Natural killer cell (primary cell): ENCODE measurements around the gene KHDC3L. TPM values are rescaled to one million over a fixed set of nuclear protein-coding genes. Genes with fewer than 3 reads are reported as not detected.

ENCODE experiments used
- ATAC-seq, 3 donors: fragments of 150-1000 bp in 2 of 3; fragments of 200-7000 bp in 1 of 3; cut with Tn5 transposase; 1 replicate in 1 of 3; 2 replicates in 2 of 3; pipeline ENCODE4 v1.10.0; 2021; ENCODE audit warnings: mild to moderate bottlenecking in 2 of 3, moderate library complexity in 2 of 3
- DNase-seq, 2 donors: peaks; one replicate each; pipeline versions ENCODE4 v3.0.0 to v3.0.0-alpha.2; 2013 to 2021; ENCODE audit warnings: mixed read lengths in 1 of 2
- H3K27ac ChIP-seq: one replicate; pipeline ENCODE4 v1.5.1; 2013; ENCODE audit warnings: mild to moderate bottlenecking, low read length
- H3K27me3 ChIP-seq: one replicate; pipeline ENCODE4 v1.6.1; 2013; ENCODE audit warnings: low read length; ENCODE audit not compliant: control insufficient read depth, insufficient read depth
- H3K36me3 ChIP-seq: one replicate; pipeline ENCODE4 v1.6.1; 2013; ENCODE audit warnings: low read length; ENCODE audit not compliant: control insufficient read depth, insufficient read depth
- H3K4me1 ChIP-seq: one replicate; pipeline ENCODE4 v1.6.1; 2013; ENCODE audit warnings: low read length; ENCODE audit not compliant: control insufficient read depth, insufficient read depth
- H3K4me3 ChIP-seq: one replicate; pipeline ENCODE4 v1.5.1; 2013; ENCODE audit warnings: low read length
- H3K9me3 ChIP-seq: one replicate; pipeline ENCODE4 v1.6.1; 2013; ENCODE audit warnings: low read length; ENCODE audit not compliant: control insufficient read depth, insufficient read depth
- H3K27ac Mint-ChIP-seq, 2 donors: one replicate each; pipeline ENCODE4 v1.8.0; 2022; ENCODE audit warnings: mild to moderate bottlenecking in 2 of 2, mixed read lengths in 2 of 2, moderate library complexity in 1 of 2
- H3K27me3 Mint-ChIP-seq, 2 donors: one replicate each; pipeline ENCODE4 v1.8.0; 2022; ENCODE audit warnings: low read depth in 2 of 2, mixed read lengths in 2 of 2
- H3K36me3 Mint-ChIP-seq: one replicate; pipeline ENCODE4 v1.8.0; 2022; ENCODE audit warnings: mixed read lengths
- H3K4me1 Mint-ChIP-seq, 2 donors: one replicate each; pipeline ENCODE4 v1.8.0; 2022; ENCODE audit warnings: mixed read lengths in 2 of 2
- H3K4me3 Mint-ChIP-seq: one replicate; pipeline ENCODE4 v1.8.0; 2022; ENCODE audit warnings: mild to moderate bottlenecking, moderate library complexity, mixed read lengths
- H3K9me3 Mint-ChIP-seq, 2 donors: one replicate each; pipeline ENCODE4 v1.8.0; 2022; ENCODE audit warnings: mixed read lengths in 2 of 2
- CTCF ChIP-seq: fragments of 200-600 bp; IDR thresholded peaks from one replicate; pipeline ENCODE4 v1.8.0; 2022; ENCODE audit warnings: antibody characterized with exemption
- WGBS: methylation state at CpG from one replicate; pipeline ENCODE4 v1.1.7; 2013; ENCODE audit warnings: missing lambda C conversion rate; ENCODE audit not compliant: insufficient coverage; 5-methylcytosine and 5-hydroxymethylcytosine counted together
- intact Hi-C: fragments of 100-400 bp; cut with micrococcal nuclease; formaldehyde crosslinking; loops from one replicate; pipeline ENCODE4 v1.14.2; 2022
- total RNA-seq, 4 donors: library from RNA; stranded (reverse); fragments of 120-200 nt in 1 of 4; gene quantifications; one replicate each; pipeline versions ENCODE4 v1.2.3 to v1.2.4, GENCODE V29; 2013 to 2022

The KHDC3L gene
- total RNA-seq, 3 donors from 2014 or later (not counting 1 experiment from before 2014, with no cell fraction given): not detected

GRCh38 chr6:73367761-73368355, 5.4 kb downstream of the KHDC3L start:
- no peaks in the 10 kb centered on the region for H3K4me1 Mint-ChIP-seq
- H3K4me3 Mint-ChIP-seq: no peak overlapping the region
- DNase-seq: no peak
- Histone ChIP-seq H3K36me3 (no peaks in the 10 kb centered on the region), H3K4me1 (no peaks in the 10 kb centered on the region), H3K4me3 (no peak overlapping the region), H3K27ac (no peak overlapping the region), H3K9me3 (peaks cover 10% of the 10 kb centered on the region), H3K27me3 (no peaks in the 10 kb centered on the region)
- no peak for TF ChIP-seq CTCF
- H3K9me3 Mint-ChIP-seq: no peaks in the 10 kb centered on the region
- no peak for ATAC-seq
- H3K36me3 Mint-ChIP-seq: no peaks in the 10 kb centered on the region
- H3K27ac Mint-ChIP-seq: no peak overlapping the region
- intact Hi-C loops: no loop called here
- no peaks in the 10 kb centered on the region for H3K27me3 Mint-ChIP-seq
- WGBS: 84% methylated on average over 16 of the region's 16 CpGs

- H3K9me3 Mint-ChIP-seq: no peaks in the 10 kb centered on the region
- WGBS: 97% methylated on average over 3 of the region's 4 CpGs
- H3K4me3 Mint-ChIP-seq: no peak overlapping the region
- H3K27me3 Mint-ChIP-seq: no peaks in the 10 kb centered on the region
- Histone ChIP-seq H3K27ac (no peak overlapping the region), H3K4me1 (no peaks in the 10 kb centered on the region), H3K9me3 (peaks cover 10% of the 10 kb centered on the region), H3K27me3 (no peaks in the 10 kb centered on the region), H3K4me3 (no peak overlapping the region), H3K36me3 (no peaks in the 10 kb centered on the region)
- H3K36me3 Mint-ChIP-seq: no peaks in the 10 kb centered on the region
- H3K4me1 Mint-ChIP-seq: no peaks in the 10 kb centered on the region
- DNase-seq: no peak
- intact Hi-C loops: no loop called here
- H3K27ac Mint-ChIP-seq: no peak overlapping the region
- ATAC-seq: no peak
- TF ChIP-seq CTCF: no peak
These were observed 6.2 kb downstream of the KHDC3L start for GRCh38 chr6:73368675-73369074.

- no peak for TF ChIP-seq CTCF
- Mint-ChIP-seq H3K4me3 (no peak overlapping the region), H3K4me1 (no peaks in the 10 kb centered on the region), H3K9me3 (no peaks in the 10 kb centered on the region), H3K27me3 (no peaks in the 10 kb centered on the region), H3K36me3 (no peaks in the 10 kb centered on the region), H3K27ac (no peak overlapping the region)
- H3K4me1 ChIP-seq: no peaks in the 10 kb centered on the region
- DNase-seq: no peak
- no peak for ATAC-seq
- no peak overlapping the region for H3K4me3 ChIP-seq
- H3K9me3 ChIP-seq: peaks cover 10% of the 10 kb centered on the region
- intact Hi-C loops: no loop called here
- no peaks in the 10 kb centered on the region for H3K36me3 ChIP-seq
- WGBS: 94% methylated on average over 14 of the region's 14 CpGs
- H3K27ac ChIP-seq: no peak overlapping the region
- H3K27me3 ChIP-seq: no peaks in the 10 kb centered on the region
These were observed 6.7 kb downstream of the KHDC3L start for GRCh38 chr6:73369157-73369556.

GRCh38 chr6:73369563-73369962, 7.1 kb downstream of the KHDC3L start, which contains the start of gene OOEP:
Gene OOEP, minus strand, starts transcription at chr6:73369897. Its CDS starts 105 bp downstream, at chr6:73369792.
- Histone ChIP-seq H3K27ac (no peak within 1 kb of the TSS), H3K36me3 (no peaks in the 10 kb centered on the region), H3K9me3 (peaks cover 10% of the 10 kb centered on the region), H3K4me1 (no peaks in the 10 kb centered on the region), H3K4me3 (no peak within 1 kb of the TSS), H3K27me3 (no peaks in the 10 kb centered on the region)
- H3K4me3 Mint-ChIP-seq: no peak within 1 kb of the TSS
- H3K9me3 Mint-ChIP-seq: no peaks in the 10 kb centered on the region
- no peaks in the 10 kb centered on the region for H3K36me3 Mint-ChIP-seq
- DNase-seq (no peak), ATAC-seq (no peak)
- H3K27ac Mint-ChIP-seq: no peak within 1 kb of the TSS
- H3K27me3 Mint-ChIP-seq: no peaks in the 10 kb centered on the region
- TF ChIP-seq CTCF: no peak
- H3K4me1 Mint-ChIP-seq: no peaks in the 10 kb centered on the region
- 94% methylated on average over 36 of the region's 36 CpGs for WGBS
- intact Hi-C loops: no loop called here
